ENCODE measurements around the gene PBX1. TPM values are rescaled to one million over a fixed set of nuclear protein-coding genes. Genes with fewer than 3 reads are reported as not detected.

The PBX1 gene
- total RNA-seq, 4 donors from 2014 or later, result 15.2 to 48.6 (median 23.5) TPM

- Histone ChIP-seq H3K27me3 (no peaks in the 10 kb centered on the region), H3K4me3 (no peak overlapping the region), H3K9me3 (no peaks in the 10 kb centered on the region), H3K27ac (peak overlapping the region; percentile 27 to 74 (median 60)), H3K4me1 (peaks cover 3 to 49% (median 6%) of the 10 kb centered on the region in 3 donors), H3K36me3 (peaks cover 0 to 10% (median 0%) of the 10 kb centered on the region in 3 donors)
- 65 to 87% methylated on average over 2 of the region's 2 CpGs for WGBS, 2 donors
- DNase-seq, result no peak
- intact Hi-C loops (cut with DNase I), result loop anchor here (10.0 kb wide), 1 partner anchor 216 kb away; no protein-coding TSS in a partner anchor
- no peak for TF ChIP-seq POLR2A (IDR thresholded peaks at IDR 0.05)
- TF ChIP-seq, protein P1, sequence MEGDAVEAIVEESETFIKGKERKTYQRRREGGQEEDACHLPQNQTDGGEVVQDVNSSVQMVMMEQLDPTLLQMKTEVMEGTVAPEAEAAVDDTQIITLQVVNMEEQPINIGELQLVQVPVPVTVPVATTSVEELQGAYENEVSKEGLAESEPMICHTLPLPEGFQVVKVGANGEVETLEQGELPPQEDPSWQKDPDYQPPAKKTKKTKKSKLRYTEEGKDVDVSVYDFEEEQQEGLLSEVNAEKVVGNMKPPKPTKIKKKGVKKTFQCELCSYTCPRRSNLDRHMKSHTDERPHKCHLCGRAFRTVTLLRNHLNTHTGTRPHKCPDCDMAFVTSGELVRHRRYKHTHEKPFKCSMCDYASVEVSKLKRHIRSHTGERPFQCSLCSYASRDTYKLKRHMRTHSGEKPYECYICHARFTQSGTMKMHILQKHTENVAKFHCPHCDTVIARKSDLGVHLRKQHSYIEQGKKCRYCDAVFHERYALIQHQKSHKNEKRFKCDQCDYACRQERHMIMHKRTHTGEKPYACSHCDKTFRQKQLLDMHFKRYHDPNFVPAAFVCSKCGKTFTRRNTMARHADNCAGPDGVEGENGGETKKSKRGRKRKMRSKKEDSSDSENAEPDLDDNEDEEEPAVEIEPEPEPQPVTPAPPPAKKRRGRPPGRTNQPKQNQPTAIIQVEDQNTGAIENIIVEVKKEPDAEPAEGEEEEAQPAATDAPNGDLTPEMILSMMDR (IDR thresholded peaks at IDR 0.05), result no peak
Observed at GRCh38 chr1:164569241-164569640, 10.3 kb downstream of the PBX1 start.

- intact Hi-C loops (cut with DNase I), result loop anchor here (10.0 kb wide), 1 partner anchor 215 kb away; no protein-coding TSS in a partner anchor
- 80 to 87% methylated on average over 4 of the region's 4 CpGs for WGBS, 2 donors
- H3K27me3 ChIP-seq, result no peaks in the 10 kb centered on the region
- H3K9me3 ChIP-seq, result no peaks in the 10 kb centered on the region
- peaks cover 0 to 16% (median 0%) of the 10 kb centered on the region in 3 donors for H3K36me3 ChIP-seq
- DNase-seq, result no peak
- peak overlapping the region; percentile 27 to 74 (median 60) for H3K27ac ChIP-seq
- H3K4me3 ChIP-seq, result peak overlapping the region in 1 of 4 donors; percentile 1
- peaks cover 5 to 49% (median 6%) of the 10 kb centered on the region in 3 donors for H3K4me1 ChIP-seq
- no peak for TF ChIP-seq POLR2A (IDR thresholded peaks at IDR 0.05)
- TF ChIP-seq, protein P1 (IDR thresholded peaks at IDR 0.05), result no peak
Observed at GRCh38 chr1:164569866-164570265, 10.9 kb downstream of the PBX1 start.

GRCh38 chr1:164571333-164571732, 12.3 kb downstream of the PBX1 start:
- 87 to 94% methylated on average over 3 of the region's 3 CpGs for WGBS, 2 donors
- peaks cover 5 to 47% (median 8%) of the 10 kb centered on the region in 3 donors for H3K4me1 ChIP-seq
- H3K27ac ChIP-seq, result no peak overlapping the region
- no peak for TF ChIP-seq POLR2A (IDR thresholded peaks at IDR 0.05)
- TF ChIP-seq, protein P1 (IDR thresholded peaks at IDR 0.05), result no peak
- intact Hi-C loops (cut with DNase I), result no loop called here
- no peak for DNase-seq
- no peaks in the 10 kb centered on the region for H3K27me3 ChIP-seq
- no peaks in the 10 kb centered on the region for H3K9me3 ChIP-seq
- H3K36me3 ChIP-seq, result peaks cover 0 to 27% (median 0%) of the 10 kb centered on the region in 3 donors
- H3K4me3 ChIP-seq, result no peak overlapping the region

GRCh38 chr1:164575356-164575886, 16.4 kb downstream of the PBX1 start:
- TF ChIP-seq, protein P1 (IDR thresholded peaks at IDR 0.05), result no peak
- TF ChIP-seq POLR2A (IDR thresholded peaks at IDR 0.05), result no peak
- Histone ChIP-seq H3K27ac (peak overlapping the region in 2 of 4 donors; percentile 67 to 85), H3K4me1 (peaks cover 5 to 70% (median 29%) of the 10 kb centered on the region in 3 donors), H3K9me3 (no peaks in the 10 kb centered on the region), H3K4me3 (peak overlapping the region in 1 of 4 donors; percentile 36), H3K27me3 (no peaks in the 10 kb centered on the region), H3K36me3 (peaks cover 0 to 29% (median 0%) of the 10 kb centered on the region in 3 donors)
- intact Hi-C loops (cut with DNase I), result no loop called here
- WGBS, 2 donors, result 73 to 78% methylated on average over 5 of the region's 5 CpGs
- DNase-seq, result no peak

Data from esophagus squamous epithelium (tissue), 5 donors.